IMR-90 (cell line): ENCODE data around the gene FNDC1. TPM values are rescaled to one million over a fixed set of nuclear protein-coding genes. Genes with fewer than 3 reads are reported as not detected.

ENCODE experiments used
- ATAC-seq: fragments of 200-7000 bp; cut with Tn5 transposase; 2 replicates; pipeline ENCODE4 v1.9.1; 2020; ENCODE audit warnings: low read depth, mild to moderate bottlenecking, moderate library complexity
- BruUV-seq: library from RNA; stranded (reverse); fragments of 400-500 nt; replicated peaks from 2 replicates; lab custom pipeline; 2021; lab: Mats Ljungman, UMichigan
- CTCF ChIA-PET: fragments of 300-600 bp; formaldehyde crosslinking; extraction: SDS; loops from one replicate; lab custom pipeline; 2021; ENCODE audit warnings: antibody characterized with exemption; lab: Yijun Ruan, JAX
- POLR2A ChIA-PET: fragments of 300-600 bp; sonication (Branson Sonifier 250); formaldehyde crosslinking; loops from one replicate; lab custom pipeline; 2022; ENCODE audit warnings: antibody characterized with exemption; ENCODE audit not compliant: unreplicated experiment; lab: Charles Lee
- DNase-seq: peaks from one replicate; pipeline ENCODE4 v3.0.0; 2013
- H2AFZ ChIP-seq: replicated peaks from 2 replicates; pipeline ENCODE3; 2013; ENCODE audit warnings: low read length, mild to moderate bottlenecking; ENCODE audit not compliant: poor library complexity
- H2AK5ac ChIP-seq: 2 replicates; pipeline ENCODE4 v1.6.1; 2013; ENCODE audit warnings: low read depth, low read length, inconsistent platforms
- H2AK9ac ChIP-seq: replicated peaks from 2 replicates; pipeline ENCODE3; 2013; ENCODE audit warnings: mild to moderate bottlenecking, low read depth, low read length, moderate library complexity; ENCODE audit not compliant: poor library complexity
- H2BK120ac ChIP-seq: 2 replicates; pipeline ENCODE4 v1.6.1; 2013; ENCODE audit warnings: low read depth, low read length, inconsistent platforms
- H2BK15ac ChIP-seq: 3 replicates; pipeline ENCODE4 v1.6.1; 2013; ENCODE audit warnings: low read depth, low read length, inconsistent platforms
- H2BK20ac ChIP-seq: 2 replicates; pipeline ENCODE4 v1.6.1; 2013; ENCODE audit warnings: low read depth, mild to moderate bottlenecking, inconsistent platforms, low read length, moderate library complexity
- H2BK5ac ChIP-seq: 2 replicates; pipeline ENCODE4 v1.6.1; 2013; ENCODE audit warnings: mild to moderate bottlenecking, low read depth, low read length, inconsistent platforms; ENCODE audit not compliant: poor library complexity, severe bottlenecking
- H3K14ac ChIP-seq: replicated peaks from 2 replicates; pipeline ENCODE4 v1.6.1; 2013; ENCODE audit warnings: low read depth, low read length, inconsistent platforms
- H3K18ac ChIP-seq: 2 replicates; pipeline ENCODE4 v1.6.1; 2013; ENCODE audit warnings: low read depth, low read length, control low read depth
- H3K23ac ChIP-seq: 2 replicates; pipeline ENCODE4 v1.6.1; 2013; ENCODE audit warnings: low read depth, low read length, inconsistent platforms
- H3K27ac ChIP-seq: 2 replicates; pipeline ENCODE4 v1.5.1; 2013; ENCODE audit warnings: mild to moderate bottlenecking, control low read depth, low read length; ENCODE audit not compliant: insufficient read depth
- H3K27me3 ChIP-seq: 2 replicates; pipeline ENCODE4 v1.6.1; 2013; ENCODE audit warnings: low read length; ENCODE audit not compliant: control insufficient read depth, insufficient read depth
- H3K36me3 ChIP-seq: 2 replicates; pipeline ENCODE4 v1.6.1; 2013; ENCODE audit warnings: low read length, mixed read lengths; ENCODE audit not compliant: control insufficient read depth, insufficient read depth
- H3K4ac ChIP-seq: 2 replicates; pipeline ENCODE4 v1.6.1; 2013; ENCODE audit warnings: low read depth, low read length, inconsistent platforms
- H3K4me1 ChIP-seq: 2 replicates; pipeline ENCODE4 v1.6.1; 2013; ENCODE audit warnings: low read length, mixed read lengths; ENCODE audit not compliant: control insufficient read depth, insufficient read depth
- H3K4me2 ChIP-seq: 2 replicates; pipeline ENCODE4 v1.6.1; 2013; ENCODE audit warnings: low read depth, mild to moderate bottlenecking, control low read depth, low read length, moderate library complexity
- H3K4me3 ChIP-seq: 2 replicates; pipeline ENCODE4 v1.5.1; 2013; ENCODE audit warnings: low read depth, mild to moderate bottlenecking, control low read depth, low read length, moderate library complexity; ENCODE audit not compliant: insufficient read depth
- H3K56ac ChIP-seq: 2 replicates; pipeline ENCODE4 v1.6.1; 2013; ENCODE audit warnings: low read length, inconsistent platforms; ENCODE audit not compliant: insufficient read depth; ENCODE audit errors: extremely low read depth
- H3K79me1 ChIP-seq, 2 experiments: 2 replicates each; pipeline ENCODE4 v1.6.1; 2013; ENCODE audit warnings: low read length in 2 of 2, inconsistent platforms in 1 of 2, low read depth in 1 of 2
- H3K9ac ChIP-seq: 2 replicates; pipeline ENCODE4 v1.6.1; 2013; ENCODE audit warnings: low read depth, low read length, control low read depth
- H3K9me1 ChIP-seq: 2 replicates; pipeline ENCODE4 v1.6.1; 2013; ENCODE audit warnings: low read length, inconsistent platforms; ENCODE audit not compliant: insufficient read depth
- H3K9me3 ChIP-seq: 2 replicates; pipeline ENCODE4 v1.6.1; 2013; ENCODE audit warnings: low read length; ENCODE audit not compliant: control insufficient read depth, insufficient read depth
- H4K20me1 ChIP-seq: 2 replicates; pipeline ENCODE4 v1.6.1; 2013; ENCODE audit warnings: low read length, inconsistent platforms; ENCODE audit not compliant: insufficient read depth
- H4K5ac ChIP-seq: 2 replicates; pipeline ENCODE4 v1.6.1; 2013; ENCODE audit warnings: mild to moderate bottlenecking, low read depth, low read length, control low read depth
- H4K8ac ChIP-seq, 2 experiments: 2 replicates each; pipeline ENCODE4 v1.6.1; 2013; ENCODE audit warnings: low read depth in 2 of 2, low read length in 2 of 2, control low read depth in 1 of 2, inconsistent platforms in 1 of 2
- H4K91ac ChIP-seq: 2 replicates; pipeline ENCODE4 v1.6.1; 2013; ENCODE audit warnings: low read depth, low read length, inconsistent platforms; ENCODE audit not compliant: insufficient read depth
- BHLHE40 ChIP-seq: fragments of 150-350 bp; IDR thresholded peaks from 2 replicates; pipeline ENCODE4 v1.6.1; 2016; ENCODE audit warnings: mild to moderate bottlenecking, low read depth, low read length
- CEBPB ChIP-seq: IDR thresholded peaks from 2 replicates; pipeline ENCODE4 v1.6.1; 2012; ENCODE audit warnings: low read depth, low read length, improper control_type of control experiment
- CHD1 ChIP-seq: IDR thresholded peaks from 2 replicates; pipeline ENCODE4 v1.6.1; 2012; ENCODE audit warnings: low read depth, low read length, improper control_type of control experiment
- CTCF ChIP-seq: conservative IDR thresholded peaks from 2 replicates; pipeline ENCODE4 v1.5.1; 2012; ENCODE audit warnings: mild to moderate bottlenecking, low read depth, low read length, improper control_type of control experiment
- ELK1 ChIP-seq: fragments of 150-350 bp; IDR thresholded peaks from 2 replicates; pipeline ENCODE4 v1.6.1; 2016; ENCODE audit warnings: low read depth, mild to moderate bottlenecking, low read length, moderate library complexity, borderline replicate concordance
- FOS ChIP-seq: fragments of 150-350 bp; IDR thresholded peaks from 2 replicates; pipeline ENCODE4 v1.6.1; 2016; ENCODE audit warnings: low read depth, low read length
- MAFK ChIP-seq: IDR thresholded peaks from 2 replicates; pipeline ENCODE4 v1.6.1; 2012; ENCODE audit warnings: low read depth, low read length, improper control_type of control experiment
- MAZ ChIP-seq: IDR thresholded peaks from 2 replicates; pipeline ENCODE4 v1.6.1; 2012; ENCODE audit warnings: low read depth, mild to moderate bottlenecking, low read length, improper control_type of control experiment, moderate library complexity, borderline replicate concordance
- MXI1 ChIP-seq: IDR thresholded peaks from 2 replicates; pipeline ENCODE4 v1.6.1; 2012; ENCODE audit warnings: low read depth, mild to moderate bottlenecking, low read length, moderate library complexity, borderline replicate concordance
- NFE2L2 ChIP-seq: fragments of 150-350 bp; IDR thresholded peaks from 2 replicates; pipeline ENCODE4 v1.6.1; 2016; ENCODE audit warnings: low read depth, mild to moderate bottlenecking, low read length
- POLR2A ChIP-seq: IDR thresholded peaks from 2 replicates; pipeline ENCODE4 v1.6.1; 2012; ENCODE audit warnings: mild to moderate bottlenecking, low read depth, low read length
- RAD21 ChIP-seq: IDR thresholded peaks from 2 replicates; pipeline ENCODE4 v1.6.1; 2012; ENCODE audit warnings: low read length, improper control_type of control experiment
- RCOR1 ChIP-seq: IDR thresholded peaks from 2 replicates; pipeline ENCODE4 v1.6.1; 2012; ENCODE audit warnings: mild to moderate bottlenecking, low read length, improper control_type of control experiment; ENCODE audit not compliant: insufficient replicate concordance
- RFX5 ChIP-seq: IDR thresholded peaks from 2 replicates; pipeline ENCODE4 v1.8.0; 2012; ENCODE audit warnings: low read depth, mild to moderate bottlenecking, low read length, moderate library complexity
- SMC3 ChIP-seq: fragments of 150-350 bp; IDR thresholded peaks from 2 replicates; pipeline ENCODE4 v1.6.1; 2016; ENCODE audit warnings: low read depth, mild to moderate bottlenecking, antibody characterized with exemption, low read length, moderate library complexity
- USF2 ChIP-seq: fragments of 150-350 bp; IDR thresholded peaks from 2 replicates; pipeline ENCODE4 v1.6.1; 2017; ENCODE audit warnings: mild to moderate bottlenecking, antibody characterized with exemption, low read length, low read depth
- WGBS, 2 experiments: methylation state at CpG; one replicate each; pipeline versions ENCODE4 v1.1.5 to v1.1.7; 2013; ENCODE audit warnings: missing lambda C conversion rate in 2 of 2; ENCODE audit not compliant: insufficient read length in 1 of 2; ENCODE audit errors: extremely low coverage in 2 of 2; 5-methylcytosine and 5-hydroxymethylcytosine counted together
- dilution Hi-C: fragments of 300-500 bp; cut with HindIII; formaldehyde crosslinking; loops from one replicate; pipeline ENCODE4 v1.14.3; 2018; ENCODE audit warnings: low sequenced_read_pairs; ENCODE audit not compliant: unreplicated experiment
- in situ Hi-C: fragments of 300-500 bp; cut with MboI; formaldehyde crosslinking; loops from 3 replicates; pipeline ENCODE4 v1.14.3; 2019; ENCODE audit warnings: low sequenced_read_pairs, inconsistent platforms, mixed read lengths
- intact Hi-C: fragments of 100-400 bp; cut with micrococcal nuclease; formaldehyde crosslinking; loops from 2 replicates; pipeline ENCODE4 v1.10.0; 2022
- polyA plus RNA-seq, 3 experiments: library from polyadenylated mRNA; depleted of rRNA; stranded (reverse); fragments of >200 nt; gene quantifications; 2 replicates each; pipeline ENCODE4 v1.2.3, GENCODE V29; 2012; ENCODE audit warnings: low replicate concordance in 1 of 3
- total RNA-seq: library from RNA; depleted of rRNA; stranded (reverse); fragments of >200 nt; gene quantifications from 2 replicates; pipeline ENCODE4 v1.2.3, GENCODE V29; 2012

The FNDC1 gene
- total and polyA plus RNA-seq, 2 of the 4 experiments (the other 2 are of a cell fraction), result 0.03 TPM; not detected in 1

DNA sequence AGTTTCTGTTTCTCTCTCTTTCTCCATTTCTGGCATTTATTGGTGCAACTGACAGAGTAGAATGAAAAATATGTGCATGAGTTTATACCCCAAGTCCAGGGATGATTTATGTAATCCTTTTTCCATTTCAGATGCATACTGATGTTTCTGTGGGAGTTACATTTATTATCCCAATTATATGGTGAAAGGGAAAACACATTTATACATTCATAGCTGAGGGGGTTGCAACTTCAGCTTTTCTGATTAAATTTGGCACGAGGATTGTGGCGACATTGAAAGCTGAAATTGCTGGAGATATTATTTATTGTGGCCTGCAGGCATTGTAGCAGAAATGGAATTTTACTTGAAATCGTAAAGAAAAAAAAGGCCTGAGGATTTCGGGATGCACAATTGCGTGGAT lies 31.5 kb upstream of the FNDC1 start:
- Histone ChIP-seq H2BK20ac (no peak overlapping the region), H3K9me1 (no peaks in the 10 kb centered on the region), H3K9me3 (no peaks in the 10 kb centered on the region), H3K27ac (no peak overlapping the region), H4K20me1 (no peaks in the 10 kb centered on the region), H2AFZ (no peak overlapping the region), H4K8ac (no peak overlapping the region), H3K4me3 (no peak overlapping the region), H3K9ac (no peak overlapping the region), H2BK120ac (no peak overlapping the region), H3K4me1 (no peaks in the 10 kb centered on the region), H3K14ac (no peak overlapping the region), H4K91ac (no peak overlapping the region), H3K56ac (no peak overlapping the region), H3K4me2 (no peak overlapping the region), H2BK15ac (no peak overlapping the region), H2BK5ac (no peak overlapping the region), H2AK5ac (no peak overlapping the region), H3K27me3 (peaks cover 21% of the 10 kb centered on the region), H3K18ac (no peak overlapping the region), H4K5ac (no peak overlapping the region), H3K23ac (no peak overlapping the region), H2AK9ac (no peak overlapping the region), H3K79me1 (no peaks in the 10 kb centered on the region), H3K4ac (no peak overlapping the region), H3K36me3 (no peaks in the 10 kb centered on the region)
- no CpG with 5 or more reads among the region's 5 CpGs for WGBS, 2 experiments
- ATAC-seq, result no peak
- intact Hi-C loops (no loop called here), dilution Hi-C loops (no loop called here), in situ Hi-C loops (no loop called here)
- CTCF ChIA-PET, result interaction anchor here (0.6 kb wide), 1 partner anchor 488 kb away, joined by 5 read pairs; no protein-coding TSS in a partner anchor
- no TSS peak for BruUV-seq
- no peak for TF ChIP-seq CEBPB
- no peak for TF ChIP-seq SMC3
- TF ChIP-seq RFX5, result no peak
- TF ChIP-seq CHD1, result no peak
- TF ChIP-seq POLR2A, result no peak
- no peak for TF ChIP-seq MAFK
- TF ChIP-seq MAZ, result no peak
- no peak for TF ChIP-seq RCOR1
- TF ChIP-seq BHLHE40, result no peak
- TF ChIP-seq ELK1, result no peak
- TF ChIP-seq RAD21, result no peak
- no peak for TF ChIP-seq CTCF
- TF ChIP-seq FOS, result no peak
- no peak for TF ChIP-seq USF2
- no peak for TF ChIP-seq MXI1
- no peak for TF ChIP-seq NFE2L2
- no peak for DNase-seq
- POLR2A ChIA-PET, result no interaction called here
